ACC112 (cell line): ENCODE data around the gene HAGH.

ENCODE experiments used
- H2AFZ ChIP-seq: fragments of 200-600 bp; sonication (generic); one replicate; pipeline ENCODE4 v1.6.0; 2017; ENCODE audit warnings: antibody characterized with exemption, low read length; ENCODE audit not compliant: unreplicated experiment
- H3K27ac ChIP-seq: fragments of 200-600 bp; sonication (generic); 2 replicates; pipeline ENCODE4 v1.5.1; 2014; ENCODE audit warnings: low read depth, mild to moderate bottlenecking, antibody characterized with exemption, low read length, moderate library complexity
- H3K27me3 ChIP-seq: fragments of 200-600 bp; sonication (generic); 2 replicates; pipeline ENCODE4 v1.6.1; 2014; ENCODE audit warnings: mild to moderate bottlenecking, antibody characterized with exemption, low read length, moderate library complexity, mixed read lengths; ENCODE audit not compliant: insufficient read depth
- H3K36me3 ChIP-seq: fragments of 200-600 bp; sonication (generic); 2 replicates; pipeline ENCODE4 v1.6.1; 2016; ENCODE audit warnings: mild to moderate bottlenecking, antibody characterized with exemption, low read length, moderate library complexity, mixed read lengths; ENCODE audit not compliant: insufficient read depth
- H3K4me1 ChIP-seq: fragments of 200-600 bp; sonication (generic); one replicate; pipeline ENCODE4 v1.6.1; 2016; ENCODE audit warnings: low read length, mixed read lengths; ENCODE audit not compliant: insufficient read depth, unreplicated experiment, control insufficient read depth
- H3K4me3 ChIP-seq: fragments of 200-600 bp; sonication (generic); 2 replicates; pipeline ENCODE4 v1.5.1; 2014; ENCODE audit warnings: mild to moderate bottlenecking, low read depth, low read length
- H3K79me2 ChIP-seq: fragments of 200-600 bp; sonication (generic); one replicate; pipeline ENCODE4 v1.6.0; 2016; ENCODE audit warnings: low read length; ENCODE audit not compliant: control insufficient read depth, unreplicated experiment, insufficient read depth

The HAGH gene

DNA sequence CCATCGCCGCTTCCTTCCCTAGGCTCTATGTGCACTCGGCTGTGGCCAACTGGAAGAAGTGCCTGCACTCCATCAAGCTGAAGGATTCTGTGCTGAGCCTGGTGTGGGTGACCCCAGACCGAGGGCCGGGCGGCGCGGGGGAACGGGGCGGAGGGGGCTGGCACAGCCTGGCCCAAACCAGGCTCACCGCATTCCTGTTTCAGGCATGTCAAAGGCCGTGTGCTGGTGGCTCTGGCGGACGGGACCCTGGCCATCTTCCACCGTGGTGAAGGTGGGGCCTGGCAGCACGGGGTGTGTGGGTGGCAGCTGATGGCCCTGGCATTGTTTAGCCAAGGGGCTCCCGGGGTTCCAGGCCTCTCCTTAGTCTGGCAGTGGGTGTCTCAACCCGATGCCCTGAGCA is 59.9 kb downstream of the HAGH start:
- Histone ChIP-seq H2AFZ (no peak overlapping the region), H3K36me3 (peaks cover 10% of the 10 kb centered on the region; the same call in 1 of the 2 replicates), H3K4me3 (no peak overlapping the region), H3K27me3 (no peaks in the 10 kb centered on the region), H3K4me1 (peaks cover 6% of the 10 kb centered on the region), H3K27ac (no peak overlapping the region), H3K79me2 (peaks cover under 1% of the 10 kb centered on the region)

- Histone ChIP-seq H3K4me1 (peaks cover 6% of the 10 kb centered on the region), H3K4me3 (no peak overlapping the region), H3K27ac (no peak overlapping the region), H3K27me3 (no peaks in the 10 kb centered on the region), H3K36me3 (peaks cover 10% of the 10 kb centered on the region; the same call in 1 of the 2 replicates), H3K79me2 (no peaks in the 10 kb centered on the region), H2AFZ (no peak overlapping the region)
These were observed 60.4 kb downstream of the HAGH start for GRCh38 chr16:1766231-1766630.

GRCh38 chr16:1765826-1766225 is 60.8 kb downstream of the HAGH start:
- Histone ChIP-seq H2AFZ (no peak overlapping the region), H3K4me3 (no peak overlapping the region), H3K4me1 (peaks cover 6% of the 10 kb centered on the region), H3K27ac (no peak overlapping the region), H3K36me3 (peaks cover 10% of the 10 kb centered on the region; the same call in 1 of the 2 replicates), H3K79me2 (no peaks in the 10 kb centered on the region), H3K27me3 (no peaks in the 10 kb centered on the region)

- peaks cover 10% of the 10 kb centered on the region; the same call in 1 of the 2 replicates for H3K36me3 ChIP-seq
- H3K4me3 ChIP-seq: no peak overlapping the region
- H3K27me3 ChIP-seq: no peaks in the 10 kb centered on the region
- no peak overlapping the region for H3K27ac ChIP-seq
- no peak overlapping the region for H2AFZ ChIP-seq
- H3K79me2 ChIP-seq: no peaks in the 10 kb centered on the region
- peaks cover 1% of the 10 kb centered on the region for H3K4me1 ChIP-seq
These were observed 61.7 kb downstream of the HAGH start for GRCh38 chr16:1764971-1765370.

DNA sequence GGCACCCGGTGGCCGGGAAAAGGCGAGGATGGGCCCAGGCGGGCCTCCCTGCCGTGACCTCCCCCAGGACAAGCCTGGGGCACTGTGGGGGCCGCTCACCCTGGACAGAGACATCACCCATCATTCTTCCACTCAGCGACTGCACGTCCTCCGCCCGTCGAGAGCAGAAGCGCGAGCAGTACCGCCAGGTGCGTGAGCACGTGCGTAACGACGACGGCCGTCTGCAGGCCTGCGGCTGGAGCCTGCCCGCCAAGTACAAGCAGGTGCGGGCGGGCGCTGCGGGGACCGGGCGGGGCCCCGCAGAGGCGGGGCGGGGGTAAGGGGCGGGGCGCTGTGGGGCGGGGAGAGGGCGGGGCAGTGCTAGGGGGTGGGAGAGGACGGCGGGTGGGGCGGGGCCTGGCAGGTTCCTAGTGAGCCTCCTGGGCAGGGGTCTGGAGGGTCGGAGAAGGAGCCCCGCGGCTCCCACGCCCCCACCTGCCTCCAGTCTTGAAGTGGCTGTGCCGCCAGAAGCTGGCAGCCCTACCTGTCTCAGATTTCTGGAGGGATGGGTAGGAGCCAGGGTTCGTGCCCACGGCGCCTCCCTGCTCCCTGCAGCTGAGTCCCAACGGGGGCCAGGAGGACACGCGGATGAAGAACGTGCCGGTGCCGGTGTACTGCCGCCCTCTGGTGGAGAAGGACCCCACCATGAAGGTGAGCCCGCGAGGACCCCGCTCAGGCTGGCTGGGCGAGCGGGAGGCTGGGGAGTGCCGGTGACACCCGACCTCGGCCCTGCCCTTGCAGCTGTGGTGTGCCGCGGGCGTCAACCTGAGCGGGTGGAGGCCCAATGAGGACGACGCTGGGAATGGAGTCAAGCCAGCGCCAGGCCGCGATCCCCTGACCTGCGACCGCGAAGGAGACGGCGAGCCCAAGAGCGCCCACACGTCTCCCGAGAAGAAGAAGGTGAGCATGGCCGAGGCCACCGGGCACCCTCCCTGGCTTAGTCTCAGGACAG is 62.8 kb downstream of the HAGH start:
- no peaks in the 10 kb centered on the region for H3K79me2 ChIP-seq
- no peak overlapping the region for H3K4me3 ChIP-seq
- no peak overlapping the region for H3K27ac ChIP-seq
- peaks cover 10% of the 10 kb centered on the region; the same call in 1 of the 2 replicates for H3K36me3 ChIP-seq
- no peaks in the 10 kb centered on the region for H3K27me3 ChIP-seq
- H2AFZ ChIP-seq: no peak overlapping the region
- H3K4me1 ChIP-seq: no peaks in the 10 kb centered on the region

- Histone ChIP-seq H3K79me2 (no peaks in the 10 kb centered on the region), H2AFZ (no peak overlapping the region), H3K4me3 (no peak overlapping the region), H3K27me3 (no peaks in the 10 kb centered on the region), H3K4me1 (no peaks in the 10 kb centered on the region), H3K36me3 (peaks cover 5% of the 10 kb centered on the region; the same call in 1 of the 2 replicates), H3K27ac (no peak overlapping the region)
These were observed 63.6 kb downstream of the HAGH start for GRCh38 chr16:1762879-1763520.

GRCh38 chr16:1762196-1762878 is 64.3 kb downstream of the HAGH start:
- peaks cover 5% of the 10 kb centered on the region; the same call in 1 of the 2 replicates for H3K36me3 ChIP-seq
- no peaks in the 10 kb centered on the region for H3K27me3 ChIP-seq
- H3K4me1 ChIP-seq: no peaks in the 10 kb centered on the region
- H3K79me2 ChIP-seq: no peaks in the 10 kb centered on the region
- no peak overlapping the region for H3K27ac ChIP-seq
- H2AFZ ChIP-seq: no peak overlapping the region
- no peak overlapping the region for H3K4me3 ChIP-seq

DNA sequence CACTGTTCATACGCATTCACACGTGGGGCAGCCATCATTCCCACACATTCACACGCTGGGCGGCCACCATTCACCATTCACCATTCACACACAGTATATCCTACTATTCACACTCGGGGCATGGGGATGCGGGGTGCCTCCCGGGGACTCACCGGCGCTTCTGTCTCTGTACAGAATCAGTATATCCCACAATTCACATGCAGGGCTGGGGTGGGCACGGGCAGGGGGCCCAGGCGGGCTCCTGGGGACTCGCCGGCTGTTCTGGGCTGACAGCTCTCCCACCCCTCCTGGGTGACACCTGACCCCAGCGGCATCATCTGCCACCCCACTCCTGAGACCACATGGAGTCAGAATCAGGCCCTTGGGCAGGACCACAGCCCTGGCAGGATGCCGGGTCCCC is 64.9 kb downstream of the HAGH start:
- Histone ChIP-seq H2AFZ (no peak overlapping the region), H3K4me1 (no peaks in the 10 kb centered on the region), H3K36me3 (peaks cover 5% of the 10 kb centered on the region; the same call in 1 of the 2 replicates), H3K27ac (no peak overlapping the region), H3K4me3 (no peak overlapping the region), H3K79me2 (no peaks in the 10 kb centered on the region), H3K27me3 (no peaks in the 10 kb centered on the region)

- Histone ChIP-seq H3K4me1 (no peaks in the 10 kb centered on the region), H3K36me3 (peaks cover 5% of the 10 kb centered on the region; the same call in 1 of the 2 replicates), H3K27ac (no peak overlapping the region), H2AFZ (no peak overlapping the region), H3K79me2 (no peaks in the 10 kb centered on the region), H3K27me3 (no peaks in the 10 kb centered on the region), H3K4me3 (no peak overlapping the region)
These were observed 65.7 kb downstream of the HAGH start for GRCh38 chr16:1760911-1761310.

- Histone ChIP-seq H2AFZ (no peak overlapping the region), H3K27ac (no peak overlapping the region), H3K4me1 (no peaks in the 10 kb centered on the region), H3K27me3 (no peaks in the 10 kb centered on the region), H3K36me3 (peaks cover 5% of the 10 kb centered on the region; the same call in 1 of the 2 replicates), H3K79me2 (no peaks in the 10 kb centered on the region), H3K4me3 (no peak overlapping the region)
These were observed 67.1 kb downstream of the HAGH start for GRCh38 chr16:1759511-1759910.
